ENCODE results near the gene KCNF1. TPM values are rescaled to one million over a fixed set of nuclear protein-coding genes. Genes with fewer than 3 reads are reported as not detected.

Gene KCNF1
- polyA plus RNA-seq, 4 donors = 0.25 to 0.34 TPM; not detected in 2

GRCh38 chr2:10867692-10868420 is 43.9 kb upstream of the KCNF1 start:
- 63 to 67% (median 63%) methylated on average over 6 of the region's 6 CpGs for WGBS, 3 donors
- no peaks in the 10 kb centered on the region for H3K9me3 ChIP-seq (ENCODE audit: control insufficient read depth in 2 of 2, insufficient read depth in 1 of 2, low read depth in 1 of 2, low read length in 1 of 2)
- DNase-seq (no peak), FAIRE-seq (no peak)
- peaks cover 0 to 7% (median 6%) of the 10 kb centered on the region in 3 donors for H3K27me3 ChIP-seq (ENCODE audit: control insufficient read depth in 3 of 3, insufficient read depth in 3 of 3, low read length in 3 of 3)
- no peaks in the 10 kb centered on the region for H3K36me3 ChIP-seq (ENCODE audit: control insufficient read depth in 3 of 3, insufficient read depth in 2 of 3, low read depth in 1 of 3, low read length in 3 of 3)
- no peak overlapping the region for H3K27ac ChIP-seq (ENCODE audit: low read depth in 1 of 3, low read length in 2 of 3)
- H3K4me3 ChIP-seq (ENCODE audit: low read depth in 1 of 3, low read length in 3 of 3) = no peak overlapping the region
- no peaks in the 10 kb centered on the region for H3K4me1 ChIP-seq (ENCODE audit: control insufficient read depth in 3 of 3, insufficient read depth in 2 of 3, low read depth in 1 of 3, low read length in 2 of 3)

GRCh38 chr2:10868465-10869314 is 43.0 kb upstream of the KCNF1 start:
- H3K27ac ChIP-seq (ENCODE audit: low read depth in 1 of 3, low read length in 2 of 3) = no peak overlapping the region
- no peak overlapping the region for H3K4me3 ChIP-seq (ENCODE audit: low read depth in 1 of 3, low read length in 3 of 3)
- FAIRE-seq (no peak), DNase-seq (no peak)
- WGBS, 3 donors = 84 to 88% (median 86%) methylated on average over 15 of the region's 15 CpGs
- H3K36me3 ChIP-seq (ENCODE audit: control insufficient read depth in 3 of 3, insufficient read depth in 2 of 3, low read depth in 1 of 3, low read length in 3 of 3) = no peaks in the 10 kb centered on the region
- H3K9me3 ChIP-seq (ENCODE audit: control insufficient read depth in 2 of 2, insufficient read depth in 1 of 2, low read depth in 1 of 2, low read length in 1 of 2) = no peaks in the 10 kb centered on the region
- H3K27me3 ChIP-seq (ENCODE audit: control insufficient read depth in 3 of 3, insufficient read depth in 3 of 3, low read length in 3 of 3) = peaks cover 0 to 7% (median 6%) of the 10 kb centered on the region in 3 donors
- H3K4me1 ChIP-seq (ENCODE audit: control insufficient read depth in 3 of 3, insufficient read depth in 2 of 3, low read depth in 1 of 3, low read length in 2 of 3) = no peaks in the 10 kb centered on the region

GRCh38 chr2:10871978-10872377 is 39.8 kb upstream of the KCNF1 start:
- H3K27me3 ChIP-seq (ENCODE audit: control insufficient read depth in 3 of 3, insufficient read depth in 3 of 3, low read length in 3 of 3) = peaks cover 0 to 3% (median 0%) of the 10 kb centered on the region in 3 donors
- no peak for DNase-seq
- WGBS, 3 donors = 97 to 100% (median 98%) methylated on average over 1 of the region's 1 CpG
- H3K27ac ChIP-seq (ENCODE audit: low read depth in 1 of 3, low read length in 2 of 3) = no peak overlapping the region
- H3K4me3 ChIP-seq (ENCODE audit: low read depth in 1 of 3, low read length in 3 of 3) = no peak overlapping the region
- no peaks in the 10 kb centered on the region for H3K4me1 ChIP-seq (ENCODE audit: control insufficient read depth in 3 of 3, insufficient read depth in 2 of 3, low read depth in 1 of 3, low read length in 2 of 3)
- no peaks in the 10 kb centered on the region for H3K36me3 ChIP-seq (ENCODE audit: control insufficient read depth in 3 of 3, insufficient read depth in 2 of 3, low read depth in 1 of 3, low read length in 3 of 3)
- FAIRE-seq = no peak
- no peaks in the 10 kb centered on the region for H3K9me3 ChIP-seq (ENCODE audit: control insufficient read depth in 2 of 2, insufficient read depth in 1 of 2, low read depth in 1 of 2, low read length in 1 of 2)

- 74 to 78% (median 77%) methylated on average over 3 of the region's 3 CpGs for WGBS, 3 donors
- no peaks in the 10 kb centered on the region for H3K36me3 ChIP-seq (ENCODE audit: control insufficient read depth in 3 of 3, insufficient read depth in 2 of 3, low read depth in 1 of 3, low read length in 3 of 3)
- no peaks in the 10 kb centered on the region for H3K9me3 ChIP-seq (ENCODE audit: control insufficient read depth in 2 of 2, insufficient read depth in 1 of 2, low read depth in 1 of 2, low read length in 1 of 2)
- no peak overlapping the region for H3K4me3 ChIP-seq (ENCODE audit: low read depth in 1 of 3, low read length in 3 of 3)
- FAIRE-seq (no peak), DNase-seq (no peak)
- no peak overlapping the region for H3K27ac ChIP-seq (ENCODE audit: low read depth in 1 of 3, low read length in 2 of 3)
- peaks cover 3 to 11% (median 5%) of the 10 kb centered on the region in 3 donors for H3K4me1 ChIP-seq (ENCODE audit: control insufficient read depth in 3 of 3, insufficient read depth in 2 of 3, low read depth in 1 of 3, low read length in 2 of 3)
- H3K27me3 ChIP-seq (ENCODE audit: control insufficient read depth in 3 of 3, insufficient read depth in 3 of 3, low read length in 3 of 3) = no peaks in the 10 kb centered on the region
Observed at GRCh38 chr2:10873171-10873570, 38.6 kb upstream of the KCNF1 start.

GRCh38 chr2:10873790-10874437 is 37.8 kb upstream of the KCNF1 start:
- Histone ChIP-seq H3K4me1 (ENCODE audit: control insufficient read depth in 3 of 3, insufficient read depth in 2 of 3, low read depth in 1 of 3, low read length in 2 of 3) (peaks cover 4 to 13% (median 5%) of the 10 kb centered on the region in 3 donors), H3K9me3 (ENCODE audit: control insufficient read depth in 2 of 2, insufficient read depth in 1 of 2, low read depth in 1 of 2, low read length in 1 of 2) (no peaks in the 10 kb centered on the region), H3K4me3 (ENCODE audit: low read depth in 1 of 3, low read length in 3 of 3) (no peak overlapping the region), H3K36me3 (ENCODE audit: control insufficient read depth in 3 of 3, insufficient read depth in 2 of 3, low read depth in 1 of 3, low read length in 3 of 3) (no peaks in the 10 kb centered on the region), H3K27me3 (ENCODE audit: control insufficient read depth in 3 of 3, insufficient read depth in 3 of 3, low read length in 3 of 3) (no peaks in the 10 kb centered on the region), H3K27ac (ENCODE audit: low read depth in 1 of 3, low read length in 2 of 3) (no peak overlapping the region)
- FAIRE-seq = no peak
- peak; percentile 12 to 33 for DNase-seq
- WGBS, 3 donors = 26 to 46% (median 28%) methylated on average over 9 of the region's 9 CpGs

GRCh38 chr2:10875126-10875525 is 36.6 kb upstream of the KCNF1 start:
- no peaks in the 10 kb centered on the region for H3K36me3 ChIP-seq (ENCODE audit: control insufficient read depth in 3 of 3, insufficient read depth in 2 of 3, low read depth in 1 of 3, low read length in 3 of 3)
- no peak for DNase-seq
- H3K4me1 ChIP-seq (ENCODE audit: control insufficient read depth in 3 of 3, insufficient read depth in 2 of 3, low read depth in 1 of 3, low read length in 2 of 3) = peaks cover 4 to 13% (median 5%) of the 10 kb centered on the region in 3 donors
- WGBS, 3 donors = 81 to 88% (median 86%) methylated on average over 3 of the region's 3 CpGs
- H3K27me3 ChIP-seq (ENCODE audit: control insufficient read depth in 3 of 3, insufficient read depth in 3 of 3, low read length in 3 of 3) = no peaks in the 10 kb centered on the region
- H3K27ac ChIP-seq (ENCODE audit: low read depth in 1 of 3, low read length in 2 of 3) = no peak overlapping the region
- no peak overlapping the region for H3K4me3 ChIP-seq (ENCODE audit: low read depth in 1 of 3, low read length in 3 of 3)
- no peak for FAIRE-seq
- peaks cover 0 to 4% of the 10 kb centered on the region in 2 donors for H3K9me3 ChIP-seq (ENCODE audit: control insufficient read depth in 2 of 2, insufficient read depth in 1 of 2, low read depth in 1 of 2, low read length in 1 of 2)

- DNase-seq (peak in 1 of 2 donors; percentile 57), FAIRE-seq (no peak)
- no peaks in the 10 kb centered on the region for H3K27me3 ChIP-seq (ENCODE audit: control insufficient read depth in 3 of 3, insufficient read depth in 3 of 3, low read length in 3 of 3)
- H3K4me3 ChIP-seq (ENCODE audit: low read depth in 1 of 3, low read length in 3 of 3) = no peak overlapping the region
- H3K9me3 ChIP-seq (ENCODE audit: control insufficient read depth in 2 of 2, insufficient read depth in 1 of 2, low read depth in 1 of 2, low read length in 1 of 2) = peaks cover 0 to 4% of the 10 kb centered on the region in 2 donors
- no peaks in the 10 kb centered on the region for H3K36me3 ChIP-seq (ENCODE audit: control insufficient read depth in 3 of 3, insufficient read depth in 2 of 3, low read depth in 1 of 3, low read length in 3 of 3)
- peaks cover 4 to 13% (median 5%) of the 10 kb centered on the region in 3 donors for H3K4me1 ChIP-seq (ENCODE audit: control insufficient read depth in 3 of 3, insufficient read depth in 2 of 3, low read depth in 1 of 3, low read length in 2 of 3)
- peak overlapping the region in 1 of 3 donors; percentile 54 for H3K27ac ChIP-seq (ENCODE audit: low read depth in 1 of 3, low read length in 2 of 3)
- 40 to 44% (median 44%) methylated on average over 3 of the region's 3 CpGs for WGBS, 3 donors
Observed at GRCh38 chr2:10876394-10876793, 35.3 kb upstream of the KCNF1 start.

GRCh38 chr2:10876963-10877362 is 34.8 kb upstream of the KCNF1 start:
- peak; percentile 90 to 95 for DNase-seq
- Histone ChIP-seq H3K27me3 (ENCODE audit: control insufficient read depth in 3 of 3, insufficient read depth in 3 of 3, low read length in 3 of 3) (no peaks in the 10 kb centered on the region), H3K36me3 (ENCODE audit: control insufficient read depth in 3 of 3, insufficient read depth in 2 of 3, low read depth in 1 of 3, low read length in 3 of 3) (no peaks in the 10 kb centered on the region), H3K4me1 (ENCODE audit: control insufficient read depth in 3 of 3, insufficient read depth in 2 of 3, low read depth in 1 of 3, low read length in 2 of 3) (peaks cover 4 to 13% (median 5%) of the 10 kb centered on the region in 3 donors), H3K27ac (ENCODE audit: low read depth in 1 of 3, low read length in 2 of 3) (peak overlapping the region in 2 of 3 donors; percentile 32 to 69), H3K9me3 (ENCODE audit: control insufficient read depth in 2 of 2, insufficient read depth in 1 of 2, low read depth in 1 of 2, low read length in 1 of 2) (peaks cover 0 to 4% of the 10 kb centered on the region in 2 donors), H3K4me3 (ENCODE audit: low read depth in 1 of 3, low read length in 3 of 3) (no peak overlapping the region)
- WGBS, 3 donors = 18 to 65% (median 34%) methylated on average over 2 of the region's 2 CpGs
- FAIRE-seq = peak; percentile 84

Measured in small intestine (tissue), 7 donors.